ENCODE data around the gene EMID1. TPM values are rescaled to one million over a fixed set of nuclear protein-coding genes. Genes with fewer than 3 reads are reported as not detected.

EMID1 gene
- total RNA-seq, 1 donor from 2014 or later, result not detected

- Mint-ChIP-seq H3K4me1 (peaks cover 15% of the 10 kb centered on the region), H3K4me3 (no peak overlapping the region), H3K36me3 (ENCODE audit: low read depth) (no peaks in the 10 kb centered on the region), H3K9me3 (no peaks in the 10 kb centered on the region), H3K27ac (no peak overlapping the region), H3K27me3 (peaks cover 57% of the 10 kb centered on the region)
- DNase-seq (no peak), ATAC-seq (ENCODE audit: low read depth) (no peak)
- intact Hi-C loops (cut with micrococcal nuclease), result no loop called here
- CTCF ChIA-PET, result no interaction called here
- POLR2A ChIA-PET, result interaction anchor here (0.6 kb wide), 1 partner anchor 289 kb away, joined by 4 read pairs; no protein-coding TSS in a partner anchor
- TF ChIP-seq CTCF (IDR thresholded peaks at IDR 0.05), result no peak
These were observed 5.4 kb downstream of the EMID1 start for GRCh38 chr22:29211066-29211465.

GRCh38 chr22:29211466-29211865 is 5.8 kb downstream of the EMID1 start:
- peaks cover 58% of the 10 kb centered on the region for H3K27me3 Mint-ChIP-seq
- CTCF ChIA-PET, result no interaction called here
- POLR2A ChIA-PET, result no interaction called here
- ATAC-seq (ENCODE audit: low read depth) (no peak), DNase-seq (no peak)
- H3K4me1 Mint-ChIP-seq, result peaks cover 13% of the 10 kb centered on the region
- H3K9me3 Mint-ChIP-seq, result no peaks in the 10 kb centered on the region
- no peak overlapping the region for H3K27ac Mint-ChIP-seq
- intact Hi-C loops (cut with micrococcal nuclease), result no loop called here
- no peak overlapping the region for H3K4me3 Mint-ChIP-seq
- TF ChIP-seq CTCF (IDR thresholded peaks at IDR 0.05), result no peak
- H3K36me3 Mint-ChIP-seq (ENCODE audit: low read depth), result no peaks in the 10 kb centered on the region

GRCh38 chr22:29212743-29213142 is 7.0 kb downstream of the EMID1 start:
- intact Hi-C loops (cut with micrococcal nuclease), result no loop called here
- Mint-ChIP-seq H3K9me3 (no peaks in the 10 kb centered on the region), H3K4me1 (peaks cover 12% of the 10 kb centered on the region), H3K36me3 (ENCODE audit: low read depth) (no peaks in the 10 kb centered on the region), H3K27ac (no peak overlapping the region), H3K27me3 (peaks cover 51% of the 10 kb centered on the region), H3K4me3 (no peak overlapping the region)
- no peak for DNase-seq
- TF ChIP-seq CTCF (IDR thresholded peaks at IDR 0.05), result no peak
- ChIA-PET CTCF (no interaction called here), POLR2A (no interaction called here)
- no peak for ATAC-seq (ENCODE audit: low read depth)

- H3K4me1 Mint-ChIP-seq, result peaks cover 12% of the 10 kb centered on the region
- H3K4me3 Mint-ChIP-seq, result no peak overlapping the region
- CTCF ChIA-PET, result no interaction called here
- DNase-seq, result no peak
- no peaks in the 10 kb centered on the region for H3K9me3 Mint-ChIP-seq
- intact Hi-C loops (cut with micrococcal nuclease), result no loop called here
- no peak for ATAC-seq (ENCODE audit: low read depth)
- peaks cover 55% of the 10 kb centered on the region for H3K27me3 Mint-ChIP-seq
- POLR2A ChIA-PET, result no interaction called here
- H3K27ac Mint-ChIP-seq, result no peak overlapping the region
- H3K36me3 Mint-ChIP-seq (ENCODE audit: low read depth), result no peaks in the 10 kb centered on the region
- TF ChIP-seq CTCF (IDR thresholded peaks at IDR 0.05), result no peak
These were observed 7.8 kb downstream of the EMID1 start for GRCh38 chr22:29213493-29213892.

- H3K9me3 Mint-ChIP-seq, result no peaks in the 10 kb centered on the region
- H3K4me3 Mint-ChIP-seq, result no peak overlapping the region
- peaks cover 5% of the 10 kb centered on the region for H3K4me1 Mint-ChIP-seq
- intact Hi-C loops (cut with micrococcal nuclease), result no loop called here
- POLR2A ChIA-PET, result no interaction called here
- no peak overlapping the region for H3K27ac Mint-ChIP-seq
- peaks cover 52% of the 10 kb centered on the region for H3K27me3 Mint-ChIP-seq
- DNase-seq (no peak), ATAC-seq (ENCODE audit: low read depth) (no peak)
- no peaks in the 10 kb centered on the region for H3K36me3 Mint-ChIP-seq (ENCODE audit: low read depth)
- CTCF ChIA-PET, result no interaction called here
- TF ChIP-seq CTCF (IDR thresholded peaks at IDR 0.05), result no peak
These were observed 8.5 kb downstream of the EMID1 start for GRCh38 chr22:29214232-29214631.

Data from activated B cell treated with CpG ODN at 0.5 μM for 24 hours (primary cell).